Amniotic stem cell (primary cell): ENCODE data around the gene MT1A.

ENCODE experiments used
- DNase-seq: peaks from one replicate; lab custom pipeline; 2025; lab: John Stamatoyannopoulos, UW

Gene MT1A

GRCh38 chr16:56631197-56631596 is 7.3 kb upstream of the MT1A start:
- no peak for DNase-seq

- DNase-seq, result no peak
Observed at GRCh38 chr16:56631832-56632155, 6.7 kb upstream of the MT1A start.

- no peak for DNase-seq
Observed at GRCh38 chr16:56632156-56632847, 6.2 kb upstream of the MT1A start, which contains the start of gene MT1M. TSS of gene MT1M (plus strand) at chr16:56632659. CDS start at chr16:56632732, 73 bp downstream.

GRCh38 chr16:56632848-56633365 is 5.6 kb upstream of the MT1A start:
- no peak for DNase-seq

GRCh38 chr16:56633535-56633934 is 4.9 kb upstream of the MT1A start:
- no peak for DNase-seq

- no peak for DNase-seq
Observed at GRCh38 chr16:56634715-56635440, 3.6 kb upstream of the MT1A start.

- no peak for DNase-seq
Observed at GRCh38 chr16:56635441-56635967, 3.0 kb upstream of the MT1A start.

- DNase-seq, result no peak
Observed at GRCh38 chr16:56636616-56637413, 1.7 kb upstream of the MT1A start.

- no peak for DNase-seq
Observed at GRCh38 chr16:56639045-56639444, 579 bp downstream of the MT1A start.

- DNase-seq, result no peak
Observed at GRCh38 chr16:56640076-56640475, 1.6 kb downstream of the MT1A start.

GRCh38 chr16:56641166-56641565 is 2.7 kb downstream of the MT1A start:
- no peak for DNase-seq

- DNase-seq, result no peak
Observed at GRCh38 chr16:56643080-56643778, 4.8 kb downstream of the MT1A start.

GRCh38 chr16:56643833-56644232 is 5.4 kb downstream of the MT1A start:
- DNase-seq, result no peak

GRCh38 chr16:56645311-56645710 is 6.8 kb downstream of the MT1A start:
- DNase-seq, result no peak

GRCh38 chr16:56645838-56646237 is 7.4 kb downstream of the MT1A start:
- no peak for DNase-seq

- no peak for DNase-seq
Observed at GRCh38 chr16:56647641-56648431, 9.4 kb downstream of the MT1A start.

GRCh38 chr16:56649271-56649670 is 10.8 kb downstream of the MT1A start:
- no peak for DNase-seq

GRCh38 chr16:56649820-56650219 is 11.4 kb downstream of the MT1A start:
- DNase-seq, result no peak

GRCh38 chr16:56651586-56651985 is 13.1 kb downstream of the MT1A start, which contains the start of gene MT1B:
TSS of gene MT1B (plus strand) at chr16:56651886. CDS start at chr16:56651954, 68 bp downstream.
- DNase-seq, result no peak

- DNase-seq, result no peak
Observed at GRCh38 chr16:56652600-56652999, 14.1 kb downstream of the MT1A start.

GRCh38 chr16:56653218-56653617 is 14.8 kb downstream of the MT1A start:
- no peak for DNase-seq
